HFF-Myc (cell line): ENCODE measurements around the gene LARP1.

Source experiments
- DNase-seq: peaks from one replicate; pipeline ENCODE4 v3.0.0-alpha.2; 2011; ENCODE audit warnings: low read depth; ENCODE audit errors: extremely low read depth
- H3K4me3 ChIP-seq: replicated peaks from 2 replicates; pipeline ENCODE4 v1.5.1; 2011; ENCODE audit warnings: low read depth, mild to moderate bottlenecking, control low read depth, low read length
- CTCF ChIP-seq: IDR thresholded peaks from 2 replicates; pipeline ENCODE4 v1.5.1; 2012; ENCODE audit warnings: mild to moderate bottlenecking, low read depth, low read length, control low read depth; ENCODE audit errors: missing control alignments

The LARP1 gene

DNA sequence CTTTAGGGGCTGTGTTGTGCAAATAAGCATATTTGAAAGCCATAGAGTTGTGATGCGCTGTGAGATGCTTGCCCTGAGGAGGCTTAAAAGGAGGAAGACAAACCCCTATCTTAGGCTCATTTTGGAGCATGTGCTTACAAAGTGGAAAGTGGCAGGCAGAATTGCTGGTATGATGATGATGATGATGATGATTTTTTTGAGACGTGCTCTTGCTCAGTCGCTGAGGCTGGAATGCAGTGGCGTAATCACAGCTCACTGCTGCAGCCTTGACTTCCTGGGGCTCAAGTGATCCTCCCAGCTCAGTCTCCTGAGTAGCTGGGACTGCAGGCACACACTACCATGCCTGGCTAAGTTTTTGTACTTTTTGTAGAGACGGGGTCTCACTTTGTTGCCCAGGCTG lies 104.9 kb downstream of the LARP1 start:
- no peak for TF ChIP-seq CTCF
- DNase-seq = no peak
- H3K4me3 ChIP-seq = peak overlapping the region; percentile 85

DNA sequence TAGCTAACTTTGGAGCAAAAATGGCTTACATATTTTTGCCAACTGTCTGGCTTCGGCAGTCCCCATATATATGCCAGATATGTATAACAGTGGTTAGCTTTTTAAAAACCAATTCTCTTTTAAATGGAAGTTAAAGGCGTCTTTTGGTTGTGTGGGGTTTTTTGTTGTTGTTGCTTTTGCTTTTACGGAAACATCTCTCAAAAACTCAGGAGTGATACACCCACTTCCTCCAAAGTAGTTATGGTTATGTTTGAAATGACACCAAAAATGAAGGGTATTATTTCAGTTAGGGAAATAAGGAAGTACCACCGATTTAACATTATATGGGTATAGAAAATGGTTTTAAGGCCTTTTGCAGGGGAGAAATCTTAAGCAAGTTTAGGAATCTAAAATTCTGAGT lies 105.6 kb downstream of the LARP1 start:
- TF ChIP-seq CTCF = no peak
- peak overlapping the region; percentile 85 for H3K4me3 ChIP-seq
- no peak for DNase-seq

DNA sequence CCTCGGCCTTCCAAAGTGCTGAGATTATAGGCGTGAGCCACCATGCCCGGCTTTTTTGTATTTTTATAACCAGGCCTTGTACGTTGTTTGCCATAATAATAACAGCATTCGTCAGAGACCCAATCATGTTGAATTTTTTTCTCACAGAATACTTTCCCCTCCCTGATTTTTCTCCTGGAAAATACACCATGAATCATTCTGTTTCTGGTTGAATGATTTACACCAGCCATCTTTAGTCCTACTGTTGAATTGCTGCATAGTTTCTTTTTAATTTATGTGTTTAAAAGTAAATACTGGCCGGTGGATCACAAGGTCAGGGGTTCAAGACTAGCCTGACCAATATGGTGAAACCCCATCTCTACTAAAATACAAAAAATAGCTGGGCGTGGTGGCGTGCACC lies 106.8 kb downstream of the LARP1 start:
- H3K4me3 ChIP-seq = no peak overlapping the region
- no peak for DNase-seq
- no peak for TF ChIP-seq CTCF

- H3K4me3 ChIP-seq = no peak overlapping the region
- no peak for TF ChIP-seq CTCF
- no peak for DNase-seq
Measured at GRCh38 chr5:154862766-154863165, 107.6 kb downstream of the LARP1 start.

DNA sequence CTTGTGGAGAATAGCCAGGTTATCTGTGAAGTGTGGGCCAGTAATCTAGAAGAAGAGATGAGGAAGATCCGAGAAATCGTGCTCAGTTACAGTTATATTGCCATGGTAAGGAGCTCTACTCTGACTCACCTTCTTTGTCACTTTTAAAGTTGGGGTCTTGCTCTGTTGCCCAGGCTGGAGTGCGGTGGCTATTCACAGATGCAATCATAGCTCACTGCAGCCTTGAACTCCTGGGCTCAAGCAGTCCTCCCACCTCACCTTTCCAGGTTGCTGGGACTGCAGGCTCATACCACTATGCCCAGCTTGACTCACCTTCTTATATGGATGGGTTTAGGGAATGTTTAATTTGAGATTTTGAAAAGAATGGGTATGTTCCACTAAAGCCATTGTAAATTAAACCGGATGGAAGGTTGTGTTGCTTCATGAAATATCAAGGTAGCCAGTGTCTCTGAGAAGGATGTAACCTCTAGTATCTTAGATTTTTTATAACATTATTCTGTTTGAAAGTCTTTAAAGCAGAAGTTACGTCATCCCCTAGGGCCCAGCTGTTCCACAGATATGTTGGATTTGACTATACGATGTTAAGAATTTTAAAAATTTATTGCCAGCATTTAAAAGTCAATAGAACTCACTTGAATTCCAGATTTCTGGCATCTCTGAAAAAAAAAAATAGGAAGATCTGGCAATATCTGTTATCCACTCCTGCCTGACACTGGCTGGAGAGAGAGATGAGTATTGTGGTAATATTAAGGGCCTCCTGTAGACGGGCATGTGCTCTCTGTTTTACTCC lies 108.3 kb downstream of the LARP1 start:
- DNase-seq = no peak

DNA sequence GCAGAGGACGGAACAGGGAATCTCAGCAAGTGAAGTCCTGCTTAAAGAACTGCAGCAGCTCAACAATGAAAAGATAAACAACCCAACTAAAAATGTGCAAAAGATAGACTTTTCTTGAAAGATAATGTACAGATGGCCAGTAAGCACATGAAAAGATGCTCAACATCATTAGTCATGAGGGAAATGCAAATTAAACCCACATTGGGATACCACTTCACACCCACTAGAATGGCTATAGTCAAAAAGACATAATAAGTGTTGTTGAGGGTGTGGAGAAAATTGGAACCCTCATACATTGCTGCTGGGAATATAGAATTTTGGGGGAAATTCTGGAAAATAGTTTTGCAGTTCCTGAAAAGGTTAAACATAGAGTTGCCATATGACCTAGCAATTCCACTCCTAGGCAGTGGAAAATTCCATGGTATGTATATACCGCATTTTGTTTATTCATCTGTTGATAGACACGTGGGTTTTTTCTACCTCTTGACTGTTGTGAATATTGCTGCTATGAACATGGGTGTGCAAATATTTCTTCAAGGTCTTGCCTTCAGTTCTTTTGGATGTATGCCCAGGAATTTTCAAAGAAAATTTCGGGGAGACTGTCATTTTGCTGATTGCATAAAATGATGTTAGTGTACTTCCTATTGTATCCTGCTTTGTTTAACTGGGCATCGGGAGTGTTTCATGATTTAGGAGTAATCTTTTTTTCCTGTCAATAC lies 110.4 kb downstream of the LARP1 start:
- TF ChIP-seq CTCF = no peak
- no peak overlapping the region for H3K4me3 ChIP-seq
- no peak for DNase-seq

More for the DNA sequence above, 108.3 kb downstream of the LARP1 start:
- TF ChIP-seq CTCF = no peak
- no peak overlapping the region for H3K4me3 ChIP-seq
